Retinal pigment epithelial cell (primary cell): ENCODE data around the gene FHOD1.

Source experiments
- DNase-seq: peaks from one replicate; pipeline ENCODE4 v3.0.0-alpha.2; 2010; ENCODE audit warnings: low read depth
- H3K4me3 ChIP-seq: 2 replicates; pipeline ENCODE4 v1.5.1; 2011; ENCODE audit warnings: mild to moderate bottlenecking, low read length, control low read depth, moderate library complexity
- CTCF ChIP-seq: conservative IDR thresholded peaks from 2 replicates; pipeline ENCODE4 v1.5.1; 2011; ENCODE audit warnings: low read depth, low read length, control low read depth, inconsistent platforms

Gene FHOD1

GRCh38 chr16:67238806-67239470 is 8.3 kb downstream of the FHOD1 start:
- no peak for DNase-seq
- no peak overlapping the region for H3K4me3 ChIP-seq
- no peak for TF ChIP-seq CTCF

GRCh38 chr16:67238278-67238575 is 9.1 kb downstream of the FHOD1 start:
- no peak overlapping the region for H3K4me3 ChIP-seq
- DNase-seq = no peak
- TF ChIP-seq CTCF = no peak

- no peak for TF ChIP-seq CTCF
- no peak overlapping the region for H3K4me3 ChIP-seq
- DNase-seq = no peak
Measured at GRCh38 chr16:67237396-67238277, 9.6 kb downstream of the FHOD1 start.

GRCh38 chr16:67236563-67237395 is 10.5 kb downstream of the FHOD1 start:
- no peak overlapping the region for H3K4me3 ChIP-seq
- no peak for TF ChIP-seq CTCF
- no peak for DNase-seq

- TF ChIP-seq CTCF = no peak
- H3K4me3 ChIP-seq = no peak overlapping the region
- DNase-seq = no peak
Measured at GRCh38 chr16:67235816-67236562, 11.3 kb downstream of the FHOD1 start.

- TF ChIP-seq CTCF = no peak
- no peak overlapping the region for H3K4me3 ChIP-seq
- no peak for DNase-seq
Measured at GRCh38 chr16:67234180-67234597, 13.1 kb downstream of the FHOD1 start.
